ENCODE results near the gene GPR63.

DNA sequence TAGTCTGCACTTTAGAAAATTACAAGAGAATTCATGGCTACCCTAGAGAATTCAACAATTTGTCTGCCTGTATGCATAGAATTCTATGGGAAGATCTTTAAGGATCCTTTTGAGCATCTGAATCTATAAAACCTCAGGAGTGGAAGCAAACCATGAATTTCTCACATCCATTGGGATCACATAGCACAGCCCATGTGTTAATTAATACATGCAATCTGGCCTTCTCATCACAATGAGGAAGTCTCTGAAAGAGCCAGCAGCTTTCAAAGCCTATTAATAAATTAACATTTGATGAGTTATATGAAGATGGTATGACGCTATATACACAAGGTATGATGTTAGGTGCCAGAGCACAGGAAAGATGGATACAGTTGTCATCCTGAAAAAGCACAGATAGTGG lies 35.7 kb upstream of the GPR63 start:
- no peak for TF ChIP-seq EZH2 (IDR thresholded peaks at IDR 0.05; ENCODE audit: borderline replicate concordance, low read depth, low read length, poor library complexity, severe bottlenecking)
- TF ChIP-seq, protein P1, sequence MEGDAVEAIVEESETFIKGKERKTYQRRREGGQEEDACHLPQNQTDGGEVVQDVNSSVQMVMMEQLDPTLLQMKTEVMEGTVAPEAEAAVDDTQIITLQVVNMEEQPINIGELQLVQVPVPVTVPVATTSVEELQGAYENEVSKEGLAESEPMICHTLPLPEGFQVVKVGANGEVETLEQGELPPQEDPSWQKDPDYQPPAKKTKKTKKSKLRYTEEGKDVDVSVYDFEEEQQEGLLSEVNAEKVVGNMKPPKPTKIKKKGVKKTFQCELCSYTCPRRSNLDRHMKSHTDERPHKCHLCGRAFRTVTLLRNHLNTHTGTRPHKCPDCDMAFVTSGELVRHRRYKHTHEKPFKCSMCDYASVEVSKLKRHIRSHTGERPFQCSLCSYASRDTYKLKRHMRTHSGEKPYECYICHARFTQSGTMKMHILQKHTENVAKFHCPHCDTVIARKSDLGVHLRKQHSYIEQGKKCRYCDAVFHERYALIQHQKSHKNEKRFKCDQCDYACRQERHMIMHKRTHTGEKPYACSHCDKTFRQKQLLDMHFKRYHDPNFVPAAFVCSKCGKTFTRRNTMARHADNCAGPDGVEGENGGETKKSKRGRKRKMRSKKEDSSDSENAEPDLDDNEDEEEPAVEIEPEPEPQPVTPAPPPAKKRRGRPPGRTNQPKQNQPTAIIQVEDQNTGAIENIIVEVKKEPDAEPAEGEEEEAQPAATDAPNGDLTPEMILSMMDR (conservative IDR thresholded peaks at IDR 0.05; ENCODE audit: low read depth, low read length): no peak
